ENCODE measurements around the gene GLYATL2.

- TF ChIP-seq CTCF (IDR thresholded peaks at IDR 0.05), result no peak
- no peak for TF ChIP-seq POLR2A (IDR thresholded peaks at IDR 0.05)
Observed at GRCh38 chr11:58805065-58805464, 39.4 kb downstream of the GLYATL2 start.
